Endodermal cell (in vitro differentiated cells): ENCODE data around the gene PCBP2. TPM values are rescaled to one million over a fixed set of nuclear protein-coding genes. Genes with fewer than 3 reads are reported as not detected.

Source experiments
- DNase-seq: peaks from one replicate; pipeline ENCODE4 v3.0.0-alpha.2; 2017
- H3K27ac ChIP-seq: 2 replicates; pipeline ENCODE4 v1.5.1; 2013; ENCODE audit warnings: mild to moderate bottlenecking, low read depth, low read length, moderate library complexity
- H3K27me3 ChIP-seq: 2 replicates; pipeline ENCODE4 v1.6.1; 2013; ENCODE audit warnings: mild to moderate bottlenecking, low read length, moderate library complexity; ENCODE audit not compliant: insufficient read depth, control insufficient read depth, poor library complexity, severe bottlenecking
- H3K36me3 ChIP-seq: 2 replicates; pipeline ENCODE4 v1.7.0; 2013; ENCODE audit warnings: mild to moderate bottlenecking, low read length, moderate library complexity; ENCODE audit not compliant: control insufficient read depth, insufficient read depth
- H3K4me1 ChIP-seq: one replicate; pipeline ENCODE4 v1.7.0; 2013; ENCODE audit warnings: low read length; ENCODE audit not compliant: control insufficient read depth, insufficient read depth
- H3K4me3 ChIP-seq: 2 replicates; pipeline ENCODE4 v1.5.1; 2013; ENCODE audit warnings: mild to moderate bottlenecking, low read length, moderate library complexity
- H3K9ac ChIP-seq: 2 replicates; pipeline ENCODE4 v1.6.1; 2013; ENCODE audit warnings: mild to moderate bottlenecking, low read length, moderate library complexity; ENCODE audit not compliant: poor library complexity, severe bottlenecking; ENCODE audit errors: extremely low read depth
- H3K9me3 ChIP-seq: 2 replicates; pipeline ENCODE4 v1.6.1; 2013; ENCODE audit warnings: mild to moderate bottlenecking, low read length, moderate library complexity; ENCODE audit not compliant: control insufficient read depth
- H3K27ac Mint-ChIP-seq: 2 replicates; pipeline ENCODE4 v1.8.0; 2020; ENCODE audit warnings: mixed read lengths
- H3K27me3 Mint-ChIP-seq: 2 replicates; pipeline ENCODE4 v1.8.0; 2021; ENCODE audit warnings: mild to moderate bottlenecking, mixed read lengths; ENCODE audit not compliant: insufficient read depth
- H3K36me3 Mint-ChIP-seq: 2 replicates; pipeline ENCODE4 v1.8.0; 2020; ENCODE audit warnings: low read depth, mixed read lengths
- H3K4me1 Mint-ChIP-seq: 2 replicates; pipeline ENCODE4 v1.8.0; 2020; ENCODE audit warnings: mixed read lengths
- H3K4me3 Mint-ChIP-seq: 2 replicates; pipeline ENCODE4 v1.8.0; 2020; ENCODE audit warnings: mild to moderate bottlenecking, moderate library complexity, mixed read lengths
- H3K9me3 Mint-ChIP-seq: 2 replicates; pipeline ENCODE4 v1.8.0; 2020; ENCODE audit warnings: mild to moderate bottlenecking, mixed read lengths
- WGBS, 2 experiments: methylation state at CpG; one replicate each; pipeline versions ENCODE4 v1.1.5 to v1.1.7; 2013; ENCODE audit warnings: missing lambda C conversion rate in 2 of 2, mixed read lengths in 1 of 2; ENCODE audit not compliant: insufficient coverage in 1 of 2, insufficient read length in 1 of 2; 5-methylcytosine and 5-hydroxymethylcytosine counted together
- total RNA-seq, 2 donors: library from RNA; stranded (reverse); fragmentation: NEBNext Ultra II Directional in 1 of 2; extraction: Animal tissue kit (Norgen Biotek cat#: 25700) in 1 of 2; gene quantifications; 2 replicates in 1 of 2; 3 replicates in 1 of 2; pipeline ENCODE4 v1.2.1, GENCODE V29; 2021
- TF ChIP-seq, protein P1 (sequence below): fragments of 200-600 bp; sonication (generic); conservative IDR thresholded peaks from 2 replicates; pipeline ENCODE4 v1.5.0; 2021; ENCODE audit warnings: antibody characterized with exemption, mild to moderate bottlenecking

Gene PCBP2
- total RNA-seq, 2 donors from 2014 or later = 1,281 to 1,338 TPM

DNA sequence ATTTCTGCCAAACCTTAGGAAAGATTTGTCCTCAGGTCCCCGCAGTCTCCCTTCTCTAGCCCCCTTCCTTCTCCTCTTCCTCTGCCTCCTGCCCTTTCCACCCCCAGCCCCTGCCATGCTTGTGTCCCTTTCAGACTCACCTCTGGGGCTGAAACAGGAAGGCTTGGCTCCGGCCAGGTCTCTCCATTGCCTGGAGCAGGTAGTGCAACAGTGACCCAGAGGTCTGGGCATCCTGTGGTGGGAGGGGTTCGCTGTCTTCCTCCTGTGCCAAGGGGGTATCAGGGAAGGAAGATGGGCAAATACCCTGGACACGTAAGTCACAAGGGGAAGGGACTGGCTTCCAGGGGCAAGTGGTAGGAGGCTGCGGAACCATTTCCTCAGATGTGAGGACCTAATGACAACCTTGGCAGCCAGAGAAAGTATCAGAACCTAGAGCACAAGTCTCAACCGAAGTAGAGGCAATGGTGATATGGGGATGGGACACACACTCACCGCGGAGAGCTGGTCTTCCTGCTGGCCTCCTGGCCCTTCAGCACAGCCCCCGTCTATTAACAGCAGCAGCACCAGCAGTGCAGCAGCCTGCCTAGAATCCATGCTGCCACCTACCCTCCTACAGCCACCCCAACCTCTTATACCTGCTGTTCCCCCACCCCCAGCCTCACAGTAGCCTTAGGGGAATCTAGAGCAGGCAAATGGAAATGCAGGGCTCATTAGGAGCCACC is 55.1 kb downstream of the PCBP2 start, which contains the start of gene NPFF:
Gene NPFF, minus strand, starts transcription at position 604 of the 722 bp plus-strand sequence. Its CDS starts 10 bp downstream, at position 594.
- Mint-ChIP-seq H3K27ac (no peak within 1 kb of the TSS), H3K4me3 (no peak within 1 kb of the TSS), H3K27me3 (no peaks in the 10 kb centered on the region), H3K36me3 (peaks cover 31% of the 10 kb centered on the region), H3K9me3 (no peaks in the 10 kb centered on the region), H3K4me1 (peaks cover 2% of the 10 kb centered on the region)
- WGBS, 2 experiments = 86 to 91% methylated on average over 6 to 9 of the region's 9 CpGs
- Histone ChIP-seq H3K36me3 (peaks cover 47% of the 10 kb centered on the region), H3K9ac (no peak within 1 kb of the TSS), H3K4me3 (no peak within 1 kb of the TSS), H3K4me1 (peaks cover 2% of the 10 kb centered on the region), H3K9me3 (no peaks in the 10 kb centered on the region), H3K27ac (no peak within 1 kb of the TSS), H3K27me3 (no peaks in the 10 kb centered on the region)
- peak; percentile 53 for DNase-seq
- TF ChIP-seq, protein P1, sequence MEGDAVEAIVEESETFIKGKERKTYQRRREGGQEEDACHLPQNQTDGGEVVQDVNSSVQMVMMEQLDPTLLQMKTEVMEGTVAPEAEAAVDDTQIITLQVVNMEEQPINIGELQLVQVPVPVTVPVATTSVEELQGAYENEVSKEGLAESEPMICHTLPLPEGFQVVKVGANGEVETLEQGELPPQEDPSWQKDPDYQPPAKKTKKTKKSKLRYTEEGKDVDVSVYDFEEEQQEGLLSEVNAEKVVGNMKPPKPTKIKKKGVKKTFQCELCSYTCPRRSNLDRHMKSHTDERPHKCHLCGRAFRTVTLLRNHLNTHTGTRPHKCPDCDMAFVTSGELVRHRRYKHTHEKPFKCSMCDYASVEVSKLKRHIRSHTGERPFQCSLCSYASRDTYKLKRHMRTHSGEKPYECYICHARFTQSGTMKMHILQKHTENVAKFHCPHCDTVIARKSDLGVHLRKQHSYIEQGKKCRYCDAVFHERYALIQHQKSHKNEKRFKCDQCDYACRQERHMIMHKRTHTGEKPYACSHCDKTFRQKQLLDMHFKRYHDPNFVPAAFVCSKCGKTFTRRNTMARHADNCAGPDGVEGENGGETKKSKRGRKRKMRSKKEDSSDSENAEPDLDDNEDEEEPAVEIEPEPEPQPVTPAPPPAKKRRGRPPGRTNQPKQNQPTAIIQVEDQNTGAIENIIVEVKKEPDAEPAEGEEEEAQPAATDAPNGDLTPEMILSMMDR = no peak

DNA sequence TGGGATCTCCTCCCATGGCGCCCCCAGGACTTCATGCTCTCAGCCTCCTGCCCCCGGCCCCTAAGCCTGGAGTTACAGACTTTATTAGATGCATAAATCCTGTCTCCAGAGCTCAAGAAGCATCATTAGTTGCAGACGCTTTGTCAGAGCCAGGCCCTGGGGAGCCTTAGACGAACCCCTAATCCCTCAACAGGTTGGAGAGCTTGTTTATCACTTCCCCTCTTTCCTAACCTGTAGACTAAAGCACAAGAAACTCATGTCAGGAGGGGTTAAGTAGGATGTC is 55.6 kb downstream of the PCBP2 start:
- Histone ChIP-seq H3K27ac (no peak overlapping the region), H3K36me3 (peaks cover 52% of the 10 kb centered on the region), H3K4me1 (no peaks in the 10 kb centered on the region), H3K9ac (no peak overlapping the region), H3K9me3 (no peaks in the 10 kb centered on the region), H3K27me3 (no peaks in the 10 kb centered on the region), H3K4me3 (no peak overlapping the region)
- Mint-ChIP-seq H3K36me3 (peaks cover 31% of the 10 kb centered on the region), H3K27ac (no peak overlapping the region), H3K27me3 (no peaks in the 10 kb centered on the region), H3K4me3 (no peak overlapping the region), H3K9me3 (no peaks in the 10 kb centered on the region), H3K4me1 (no peaks in the 10 kb centered on the region)
- 84 to 89% methylated on average over 3 to 4 of the region's 4 CpGs for WGBS, 2 experiments
- no peak for DNase-seq
- TF ChIP-seq, protein P1 = no peak

DNA sequence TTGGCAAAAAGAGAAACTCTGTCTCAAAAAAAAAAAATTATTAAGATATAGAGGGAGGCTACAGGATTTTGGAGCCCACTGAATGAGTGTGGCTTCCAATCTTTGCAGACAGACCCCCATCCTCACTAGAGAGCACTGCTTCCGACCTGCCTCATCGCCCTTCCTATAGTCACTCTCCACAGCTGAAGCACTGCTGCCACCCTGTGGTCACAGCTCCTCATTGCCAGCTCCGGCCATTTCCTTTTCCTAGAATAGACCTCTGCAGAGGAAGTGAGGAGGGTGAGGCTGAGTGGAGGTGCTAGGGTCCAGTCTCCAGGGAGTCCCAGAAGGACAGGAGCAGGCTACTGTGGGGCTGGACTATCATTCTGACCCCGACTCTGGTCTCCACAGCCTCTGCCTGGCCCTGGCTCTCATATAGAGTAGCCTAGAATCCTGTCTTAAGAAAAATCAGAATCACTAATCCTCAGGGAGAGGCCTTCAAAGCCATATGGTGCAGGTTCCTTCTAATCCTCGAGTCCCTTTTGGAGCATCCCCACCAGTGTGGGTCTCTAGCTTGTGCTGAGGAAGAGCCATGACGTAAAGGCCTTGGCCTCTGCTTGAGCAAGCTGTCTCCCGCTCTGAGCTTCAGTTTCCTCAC is 56.8 kb downstream of the PCBP2 start:
- peak; percentile 100 for DNase-seq
- peaks cover 53% of the 10 kb centered on the region for H3K36me3 ChIP-seq
- 42 to 93% methylated on average over 3 to 7 of the region's 7 CpGs for WGBS, 2 experiments
- no peak overlapping the region for H3K4me3 Mint-ChIP-seq
- H3K27ac ChIP-seq = no peak overlapping the region
- no peaks in the 10 kb centered on the region for H3K27me3 ChIP-seq
- TF ChIP-seq, protein P1 = peak; percentile 95
- no peak overlapping the region for H3K9ac ChIP-seq
- H3K36me3 Mint-ChIP-seq = peaks cover 29% of the 10 kb centered on the region
- H3K4me1 Mint-ChIP-seq = no peaks in the 10 kb centered on the region
- H3K27ac Mint-ChIP-seq = no peak overlapping the region
- H3K9me3 ChIP-seq = no peaks in the 10 kb centered on the region
- no peaks in the 10 kb centered on the region for H3K4me1 ChIP-seq
- no peaks in the 10 kb centered on the region for H3K9me3 Mint-ChIP-seq
- no peaks in the 10 kb centered on the region for H3K27me3 Mint-ChIP-seq
- H3K4me3 ChIP-seq = no peak overlapping the region
